HG02678 (cell line): ENCODE data around the gene SORCS2.

Experiments used
- ATAC-seq: cut with Tn5 transposase; IDR thresholded peaks from one replicate; pipeline ENCODE4 v1.9.1; 2021; ENCODE audit warnings: mild to moderate bottlenecking, moderate library complexity; ENCODE audit not compliant: unreplicated experiment

Gene SORCS2

DNA sequence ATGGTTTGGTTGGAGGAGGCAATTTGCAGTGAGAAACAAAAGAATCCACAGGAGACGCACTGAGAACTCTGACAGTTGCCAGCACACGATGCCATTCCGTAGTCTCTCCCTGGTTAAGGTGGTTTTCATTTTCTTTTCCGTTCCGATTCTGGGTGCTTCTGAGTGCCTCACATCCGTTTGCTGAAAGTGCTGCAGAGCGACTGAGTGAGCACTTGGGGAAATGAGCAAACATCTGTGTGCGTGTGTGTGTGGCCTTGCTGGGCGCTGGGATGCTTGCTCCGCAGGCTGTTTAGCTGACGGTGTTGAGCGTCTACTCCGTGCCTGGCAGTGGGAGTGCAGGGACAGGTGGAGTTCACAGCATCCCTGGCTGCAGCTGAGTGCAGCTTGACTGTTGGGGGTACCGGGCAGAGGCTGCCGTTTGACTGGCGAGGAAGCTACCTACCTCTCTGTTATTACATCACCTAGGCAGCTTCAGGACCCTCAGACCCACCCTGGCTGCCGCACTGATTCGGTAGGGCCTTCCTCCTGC is 49.3 kb downstream of the SORCS2 start:
- no peak for ATAC-seq

DNA sequence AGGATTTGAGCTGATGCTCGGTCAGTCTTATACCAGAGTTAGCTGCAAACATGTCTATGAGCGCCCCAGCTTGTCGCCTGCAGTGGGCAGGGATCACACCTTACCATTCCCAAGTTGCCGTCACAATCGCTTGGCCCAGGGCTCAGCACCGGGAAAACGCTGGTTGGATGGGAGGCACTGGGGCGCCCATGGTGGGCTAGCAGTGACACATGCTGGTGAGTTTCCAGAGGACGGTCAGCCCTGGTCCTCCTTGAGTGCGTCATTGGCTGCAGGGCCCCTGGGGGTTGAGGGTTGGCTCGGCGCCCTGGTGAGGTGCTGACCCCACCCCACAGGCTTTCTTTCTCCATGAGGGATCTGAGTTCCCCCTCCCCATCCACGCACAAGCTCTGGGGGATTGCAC is 50.4 kb downstream of the SORCS2 start:
- no peak for ATAC-seq

GRCh38 chr4:7243609-7244330 is 51.4 kb downstream of the SORCS2 start:
- no peak for ATAC-seq

- no peak for ATAC-seq
Measured at GRCh38 chr4:7244331-7244665, 52.0 kb downstream of the SORCS2 start.

DNA sequence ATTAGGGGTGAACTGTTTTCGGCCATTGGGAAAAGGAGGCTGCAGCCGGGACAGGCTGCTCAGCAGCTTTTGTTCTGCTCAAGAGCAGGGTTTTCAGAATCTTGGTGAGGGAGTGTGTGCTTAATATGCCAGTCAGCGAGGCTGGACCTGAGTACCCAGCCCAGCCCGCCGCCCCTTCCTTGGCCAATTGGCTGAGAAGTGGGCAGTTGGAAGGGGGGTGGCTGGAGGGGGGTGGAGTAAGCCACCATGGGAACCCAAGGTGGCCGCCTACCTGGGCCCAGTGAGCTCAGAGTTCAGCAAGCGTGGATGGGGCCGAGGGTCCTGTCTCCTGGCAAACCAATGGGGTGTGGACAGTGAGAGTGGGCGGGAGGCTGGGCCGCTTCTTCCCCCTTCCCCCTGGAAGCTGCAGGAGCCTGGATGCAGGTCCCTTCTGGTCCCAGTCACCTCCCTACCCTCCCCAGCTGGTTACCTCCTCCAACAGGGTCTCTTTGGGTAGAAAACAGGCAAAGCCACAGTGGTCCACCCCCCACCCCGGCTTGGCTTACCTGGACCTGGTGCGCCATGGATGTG is 52.5 kb downstream of the SORCS2 start:
- no peak for ATAC-seq

GRCh38 chr4:7247521-7247920 is 55.2 kb downstream of the SORCS2 start:
- no peak for ATAC-seq

GRCh38 chr4:7247946-7248345 is 55.6 kb downstream of the SORCS2 start:
- no peak for ATAC-seq

- ATAC-seq = no peak
Measured at GRCh38 chr4:7248857-7249256, 56.5 kb downstream of the SORCS2 start.

DNA sequence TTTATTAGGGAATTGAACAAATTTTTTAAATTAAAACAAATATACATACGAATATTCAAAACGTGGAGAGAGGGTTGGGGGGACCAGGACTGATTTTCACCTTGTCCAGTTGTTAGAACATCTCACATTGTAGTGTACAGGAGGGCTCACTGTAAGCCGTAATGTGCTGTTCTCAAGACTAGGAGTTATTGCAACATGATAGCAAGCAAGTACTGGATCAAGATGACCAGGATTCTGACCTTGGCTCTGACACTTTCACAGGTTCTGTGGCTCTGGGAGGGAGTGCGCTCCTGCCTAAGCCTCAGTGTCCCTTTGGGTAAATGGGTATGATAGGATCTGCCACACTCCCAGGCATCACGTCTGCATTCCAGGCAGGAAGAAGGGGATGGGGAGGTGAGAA is 59.0 kb downstream of the SORCS2 start:
- no peak for ATAC-seq

DNA sequence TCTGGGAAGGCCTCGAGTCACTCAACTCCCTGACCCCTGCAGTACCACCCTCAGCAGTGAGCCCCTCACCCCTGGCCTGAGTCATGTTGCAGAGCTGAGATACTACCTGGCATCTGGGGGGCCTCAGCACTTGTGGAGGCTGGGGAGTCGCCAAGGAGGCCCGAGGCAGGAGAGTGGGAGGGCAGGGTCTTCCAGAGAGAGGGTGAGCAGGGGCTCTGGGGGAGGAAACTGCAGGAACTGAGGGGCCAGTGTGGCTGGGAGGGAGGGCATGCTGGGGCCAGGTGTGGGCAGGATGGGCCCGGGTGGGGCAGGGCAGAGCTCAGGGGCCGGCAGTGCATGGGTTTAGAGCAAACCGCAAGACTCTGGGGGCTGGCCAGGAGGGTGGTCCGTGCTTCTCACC is 59.7 kb downstream of the SORCS2 start:
- no peak for ATAC-seq

GRCh38 chr4:7252510-7253340 is 60.4 kb downstream of the SORCS2 start:
- no peak for ATAC-seq

- ATAC-seq = no peak
Measured at GRCh38 chr4:7253341-7253700, 61.0 kb downstream of the SORCS2 start.

GRCh38 chr4:7253837-7254236 is 61.5 kb downstream of the SORCS2 start:
- no peak for ATAC-seq

- peak; percentile 84 for ATAC-seq
Measured at GRCh38 chr4:7254736-7255487, 62.6 kb downstream of the SORCS2 start.

DNA sequence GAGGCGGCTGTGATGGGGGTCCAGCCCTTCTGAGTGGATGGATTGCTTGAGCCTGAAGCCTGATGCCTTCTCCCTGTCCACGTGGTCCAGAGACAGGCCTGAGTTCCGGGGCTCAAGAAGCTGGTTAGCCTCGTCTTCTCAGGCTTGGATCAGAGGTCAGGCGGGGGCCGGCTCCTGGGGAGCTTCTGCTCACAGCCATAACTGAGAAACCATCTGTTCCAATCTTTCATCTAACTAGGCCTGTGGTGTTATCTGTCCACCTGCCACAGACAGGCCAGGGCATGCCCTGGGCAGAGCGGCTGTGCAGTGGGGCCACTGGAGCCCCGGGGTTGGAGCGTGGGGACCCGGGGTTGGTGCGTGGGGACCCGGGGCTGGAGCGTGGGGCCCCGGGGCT is 63.1 kb downstream of the SORCS2 start:
- ATAC-seq = no peak

- no peak for ATAC-seq
Measured at GRCh38 chr4:7255996-7256395, 63.7 kb downstream of the SORCS2 start.

DNA sequence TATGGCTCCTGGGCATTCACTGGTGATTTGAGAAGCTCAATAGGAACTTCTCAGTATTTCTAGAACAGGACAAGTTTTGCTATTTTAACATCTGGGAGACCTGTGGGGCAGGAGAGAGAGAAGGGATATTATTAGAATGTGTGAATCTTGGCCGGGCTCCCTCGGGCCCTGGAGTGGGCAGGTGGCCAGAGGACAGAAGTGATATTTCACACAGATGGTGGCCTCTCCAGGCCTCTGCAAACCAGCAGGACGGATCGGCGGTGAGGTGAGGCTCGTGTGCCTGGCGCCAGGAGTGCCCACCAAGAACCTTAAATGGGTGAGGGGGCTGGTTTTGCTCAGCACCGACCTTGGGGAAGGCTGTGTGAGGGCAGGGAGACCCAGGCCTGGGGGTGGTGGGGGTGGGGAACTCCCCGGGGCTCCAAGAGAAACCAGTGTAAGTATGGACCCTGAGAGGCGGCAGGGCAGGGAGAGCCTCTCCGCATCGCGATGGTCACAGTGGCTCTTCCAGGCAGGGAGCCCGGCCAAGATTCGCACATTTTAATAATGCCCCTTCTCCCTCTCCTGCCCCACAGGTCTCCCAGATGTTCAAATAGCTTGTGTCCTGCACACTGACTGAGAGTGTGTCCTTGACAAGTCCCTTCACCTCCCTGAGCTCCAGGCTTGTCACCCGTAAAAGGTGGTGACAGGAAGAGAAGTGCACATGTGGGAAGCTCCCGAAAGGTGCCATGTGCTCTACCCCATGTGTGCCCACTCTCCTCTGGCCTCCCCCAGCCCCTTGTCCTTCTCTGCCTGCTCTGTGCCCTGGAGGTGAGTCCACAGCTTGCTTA is 64.9 kb downstream of the SORCS2 start:
- ATAC-seq = no peak

GRCh38 chr4:7259039-7259438 is 66.7 kb downstream of the SORCS2 start:
- no peak for ATAC-seq

DNA sequence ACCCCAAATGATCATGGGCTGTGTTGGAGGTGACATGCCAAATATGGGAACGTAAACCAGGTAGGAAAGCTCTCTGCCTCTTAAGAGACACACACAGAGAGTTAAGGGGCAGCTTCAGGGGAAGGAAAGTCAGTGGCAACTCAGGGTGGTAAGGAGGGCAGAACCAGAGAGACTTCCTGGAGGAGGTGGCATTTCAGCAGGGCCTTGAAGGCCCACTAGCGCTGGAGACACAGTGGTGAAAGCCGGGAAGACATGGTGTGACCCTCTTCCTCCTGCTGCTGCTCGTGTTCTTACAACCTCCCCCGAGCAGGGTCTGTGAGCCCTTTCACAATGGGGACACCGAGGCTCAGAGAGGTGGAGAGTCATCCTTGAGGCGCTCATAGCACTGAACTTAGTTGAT is 68.2 kb downstream of the SORCS2 start:
- no peak for ATAC-seq

DNA sequence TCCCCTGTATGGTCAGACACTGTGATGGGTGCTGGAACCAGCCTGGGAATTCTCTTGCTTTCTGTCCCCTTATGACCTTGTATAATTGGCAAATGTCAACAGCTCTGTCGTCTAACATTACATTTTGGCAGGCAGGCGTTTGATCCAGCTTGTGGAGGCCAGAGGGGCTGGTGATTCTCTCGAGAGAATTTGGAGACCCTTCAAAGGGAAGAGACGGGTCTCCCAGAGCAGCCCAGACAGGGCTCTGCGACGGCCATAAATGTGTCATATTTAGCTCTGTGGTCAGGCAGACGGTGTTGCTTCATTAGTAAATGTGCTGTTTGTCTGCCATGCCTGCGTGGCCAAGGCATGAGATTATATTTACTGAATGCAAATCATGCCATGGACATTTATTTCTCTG is 68.7 kb downstream of the SORCS2 start:
- no peak for ATAC-seq
